GM19193 (cell line): ENCODE data around the gene CD151.

Experiments used
- POLR2A ChIP-seq: IDR thresholded peaks from 4 replicates; pipeline ENCODE4 v1.6.1; 2011; ENCODE audit not compliant: insufficient read depth, insufficient read length; ENCODE audit errors: extremely low read depth

Gene CD151

DNA sequence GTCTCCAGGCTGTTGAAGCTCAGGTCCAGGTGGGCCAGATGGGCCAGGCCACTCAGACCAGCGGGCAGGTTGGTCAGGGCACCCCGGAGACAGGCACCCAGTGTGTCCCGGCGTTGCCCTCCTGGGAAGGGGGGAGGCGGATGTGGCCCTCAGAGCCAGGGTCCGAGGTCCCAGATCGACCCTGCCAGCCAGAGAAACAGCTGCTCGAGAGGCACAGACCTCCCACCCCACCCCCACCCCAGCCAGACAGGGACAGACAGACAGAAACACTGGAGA lies 29.3 kb upstream of the CD151 start:
- TF ChIP-seq POLR2A, result no peak

DNA sequence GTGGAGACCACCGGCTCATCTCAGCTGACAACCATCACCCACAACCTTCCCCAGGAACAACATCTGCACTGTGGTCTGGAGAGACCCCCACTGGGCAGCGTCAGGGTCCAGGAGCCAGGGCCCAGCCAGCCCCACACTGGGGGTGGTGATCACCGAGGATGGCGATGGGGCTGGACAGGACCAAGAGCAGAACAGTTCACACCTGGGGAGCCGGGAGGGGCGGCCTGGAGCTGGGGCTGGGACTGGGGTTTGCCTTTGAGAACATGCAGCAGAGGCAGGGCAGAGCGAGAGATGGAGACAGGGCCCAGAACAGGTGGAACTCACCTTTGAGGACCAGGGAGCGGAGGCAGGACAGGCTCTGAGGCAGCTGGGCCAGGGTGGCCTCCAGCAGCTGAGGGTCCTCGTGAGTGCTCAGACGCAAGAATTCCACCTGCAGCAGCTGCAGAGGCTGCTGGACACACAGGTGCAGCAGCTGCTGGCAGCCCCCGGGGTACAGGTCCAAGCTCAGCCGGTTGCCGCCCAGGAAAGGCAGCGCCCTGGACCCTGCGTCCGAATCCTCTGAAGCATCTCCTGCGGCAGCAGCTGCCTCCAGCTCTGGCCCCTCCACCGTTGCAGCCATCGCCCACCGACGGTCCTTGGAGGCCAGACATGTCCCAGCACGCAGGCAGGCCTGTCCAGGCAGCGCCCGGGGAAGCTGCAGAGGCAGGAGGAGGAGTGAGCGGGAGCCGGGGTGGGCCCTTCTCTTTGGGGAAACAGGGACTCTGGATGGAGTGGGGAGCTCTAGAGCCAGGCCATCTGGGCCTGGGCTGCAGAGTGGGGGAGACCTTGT lies 28.8 kb upstream of the CD151 start:
- no peak for TF ChIP-seq POLR2A

DNA sequence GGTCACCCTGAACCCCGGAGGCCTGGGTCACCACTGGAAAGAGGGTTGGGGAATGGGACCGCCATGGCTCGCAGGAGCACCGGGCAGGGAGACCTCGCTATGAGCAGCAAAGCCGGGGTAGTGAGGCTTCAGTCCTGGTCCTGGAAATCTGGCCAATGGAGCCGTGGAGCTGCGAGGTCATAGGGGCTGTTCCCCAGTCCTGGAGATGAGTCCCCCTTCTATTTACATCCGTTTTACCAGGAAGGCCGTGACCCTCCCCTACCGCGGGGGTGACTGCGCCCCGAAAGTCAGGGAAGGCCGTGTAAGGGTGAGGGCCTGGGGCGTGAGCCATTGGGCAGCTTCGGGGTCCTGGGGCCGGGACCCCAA lies 28.2 kb upstream of the CD151 start:
- TF ChIP-seq POLR2A, result no peak

DNA sequence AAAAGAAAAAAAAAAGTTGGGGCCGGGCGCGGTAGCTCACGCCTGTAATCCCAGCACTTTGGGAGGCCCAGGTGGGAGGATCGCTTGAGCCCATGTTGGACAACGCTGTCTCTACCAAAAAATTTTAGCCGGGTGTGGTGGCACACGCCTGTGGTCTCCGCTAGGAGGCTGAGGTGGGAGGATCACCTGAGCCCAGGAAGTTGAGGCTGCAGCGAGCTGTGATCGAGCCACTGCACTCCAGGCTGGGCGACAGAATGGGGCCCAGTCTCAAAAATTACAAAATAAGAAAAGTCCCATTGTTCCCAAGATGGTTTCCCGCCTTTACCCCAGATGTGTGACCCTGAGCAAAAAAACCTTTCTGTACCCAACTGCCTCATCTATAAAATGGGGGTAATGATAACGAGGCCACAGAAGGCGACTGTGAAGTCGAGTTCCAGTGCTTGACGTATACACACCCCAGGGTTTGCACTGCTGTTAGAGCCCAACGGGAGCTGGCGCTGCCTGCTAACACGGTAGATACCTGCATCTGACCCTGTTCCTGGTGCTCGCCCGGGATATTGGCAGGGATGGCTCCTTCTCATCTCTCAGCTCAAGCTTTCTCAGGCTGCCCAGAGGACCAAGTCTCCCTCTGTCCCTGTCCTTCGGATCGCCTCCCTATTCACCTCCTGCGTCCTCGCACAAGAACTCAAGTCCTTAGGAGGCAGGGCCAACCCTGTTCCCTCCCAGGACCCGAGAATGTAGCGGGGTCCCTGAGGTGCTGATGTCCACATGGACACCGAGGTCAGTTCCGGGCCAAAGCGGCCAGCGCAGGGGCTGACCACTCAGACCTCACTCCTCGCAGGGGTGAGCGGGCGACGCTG lies 24.1 kb upstream of the CD151 start:
- TF ChIP-seq POLR2A, result no peak

DNA sequence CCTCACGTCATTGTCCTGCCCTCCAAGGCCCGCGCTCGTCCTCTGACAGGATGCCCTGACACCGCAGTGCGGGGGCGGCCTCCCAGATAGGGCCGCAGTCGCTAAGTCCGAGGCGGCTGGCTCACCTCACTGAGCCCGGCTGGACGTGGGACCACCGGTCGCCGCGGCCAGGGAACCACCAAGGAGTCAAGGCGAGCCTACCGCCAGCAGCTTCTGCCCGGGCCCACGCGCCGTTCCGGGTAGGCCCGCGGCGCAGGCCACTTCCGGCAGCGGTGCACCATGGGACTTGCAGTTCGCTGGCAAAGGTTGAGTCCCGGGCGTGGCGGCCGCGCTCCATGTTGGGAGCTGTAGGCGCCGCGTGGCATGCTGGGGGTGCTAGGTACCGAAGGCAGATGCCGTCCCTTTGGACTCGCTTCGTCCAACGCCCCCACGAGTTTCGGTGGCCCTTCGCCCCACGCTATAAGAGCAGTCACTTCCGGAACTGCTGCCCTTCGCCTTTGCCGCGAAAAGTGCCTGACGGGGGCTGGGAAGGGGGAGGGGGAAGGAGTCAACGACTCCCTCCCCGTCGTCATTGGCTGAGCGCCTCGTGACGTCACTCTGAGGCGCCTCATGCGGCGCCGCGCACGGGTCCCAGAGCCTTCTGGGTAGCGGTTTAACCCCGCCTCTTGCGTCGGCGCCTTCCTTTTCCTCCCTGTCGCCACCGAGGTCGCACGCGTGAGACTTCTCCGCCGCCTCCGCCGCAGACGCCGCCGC lies 23.3 kb upstream of the CD151 start, which contains the start of gene RPLP2:
RPLP2 (plus strand) TSS at position 681 of the 753 bp plus-strand sequence. CDS start 268 bp downstream, outside the sequence.
- peak; percentile 85 for TF ChIP-seq POLR2A

DNA sequence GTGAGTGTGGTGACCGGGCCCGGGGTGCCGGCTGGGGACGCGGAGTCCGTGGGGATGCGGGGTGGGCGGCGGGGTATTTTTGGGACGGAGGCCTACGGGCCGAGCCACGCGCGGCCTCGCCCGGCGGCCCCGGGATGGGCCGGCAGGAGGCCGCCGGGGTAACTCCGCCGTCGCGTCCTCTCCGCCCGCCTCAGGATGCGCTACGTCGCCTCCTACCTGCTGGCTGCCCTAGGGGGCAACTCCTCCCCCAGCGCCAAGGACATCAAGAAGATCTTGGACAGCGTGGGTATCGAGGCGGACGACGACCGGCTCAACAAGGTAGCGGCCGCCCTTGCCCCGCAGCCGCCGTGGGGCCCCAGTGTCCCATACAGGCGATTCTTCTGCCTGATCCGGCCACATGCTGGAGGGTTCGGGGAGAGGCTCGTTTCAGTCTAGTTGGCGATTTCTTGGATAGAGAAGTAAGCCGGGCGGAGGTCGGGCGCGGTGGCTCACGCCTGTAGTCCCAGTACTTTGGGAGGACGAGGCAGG lies 22.6 kb upstream of the CD151 start:
- no peak for TF ChIP-seq POLR2A

DNA sequence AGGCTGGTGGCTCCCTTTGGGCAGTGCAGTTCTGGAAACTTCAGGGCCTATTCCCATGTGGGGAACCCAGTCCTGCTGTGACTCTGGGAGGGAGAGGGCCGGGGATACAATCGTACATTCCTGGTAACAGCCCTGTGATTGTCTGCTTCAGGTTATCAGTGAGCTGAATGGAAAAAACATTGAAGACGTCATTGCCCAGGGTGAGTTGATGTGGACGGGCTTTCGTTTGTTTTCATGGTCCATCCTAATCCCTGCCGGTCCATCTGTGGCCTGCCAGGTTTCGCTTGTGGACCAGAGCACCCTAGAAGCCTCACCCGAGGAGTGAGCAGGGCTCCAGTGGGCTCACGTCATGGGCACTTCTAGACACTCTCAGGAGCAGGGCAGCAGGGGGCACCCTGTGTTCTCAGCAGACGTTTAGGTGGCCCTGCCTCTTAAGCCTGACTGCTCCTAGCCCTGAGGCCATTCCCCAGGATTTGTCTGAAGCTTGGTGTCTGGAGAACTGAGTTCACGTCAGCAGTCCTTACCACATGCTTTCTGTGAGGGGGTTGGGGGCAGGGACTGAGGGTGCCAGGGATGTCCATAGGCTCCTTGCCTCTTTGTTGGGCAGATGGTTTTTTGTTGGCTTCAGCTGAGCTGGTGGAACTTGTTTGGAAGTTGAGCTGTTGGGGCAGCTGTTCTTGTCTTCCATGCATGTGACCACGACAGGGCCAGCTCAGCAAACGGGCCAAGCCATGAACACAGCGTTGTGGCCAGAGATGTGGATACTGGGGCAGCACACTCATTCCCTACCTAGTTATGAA lies 21.1 kb upstream of the CD151 start:
- no peak for TF ChIP-seq POLR2A

DNA sequence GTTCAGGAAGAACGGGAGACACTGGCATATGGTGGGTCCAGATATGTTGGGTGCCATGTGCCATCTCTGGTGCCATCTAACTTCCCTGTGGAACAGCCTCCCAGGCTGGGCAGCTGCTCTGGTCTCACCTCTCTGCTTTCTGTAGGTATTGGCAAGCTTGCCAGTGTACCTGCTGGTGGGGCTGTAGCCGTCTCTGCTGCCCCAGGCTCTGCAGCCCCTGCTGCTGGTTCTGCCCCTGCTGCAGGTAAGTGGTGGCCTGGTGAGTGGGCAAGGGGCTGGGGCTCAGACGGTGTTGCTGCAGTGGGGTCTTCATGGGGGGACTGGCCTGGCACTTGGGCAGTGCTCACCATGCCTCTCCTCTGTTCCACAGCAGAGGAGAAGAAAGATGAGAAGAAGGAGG lies 20.4 kb upstream of the CD151 start:
- no peak for TF ChIP-seq POLR2A

DNA sequence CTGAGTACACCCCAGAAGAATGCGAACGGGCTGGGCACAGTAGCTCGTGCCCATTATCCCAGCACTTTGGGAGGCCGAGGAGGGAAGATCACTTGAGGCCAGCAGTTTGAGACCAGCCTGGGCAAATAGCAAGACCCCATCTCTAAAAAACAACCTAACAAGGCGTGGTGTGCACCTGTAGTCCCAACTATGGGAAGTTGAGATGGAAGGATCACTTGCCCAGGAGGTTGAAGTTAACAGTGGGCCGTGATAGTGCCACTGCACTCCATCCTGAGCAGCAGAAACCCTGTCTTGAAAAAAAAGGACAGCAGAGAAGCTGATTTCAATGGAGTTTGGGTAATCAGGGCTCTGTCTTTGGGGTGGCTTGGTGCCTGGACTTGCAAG lies 19.7 kb upstream of the CD151 start:
- no peak for TF ChIP-seq POLR2A

DNA sequence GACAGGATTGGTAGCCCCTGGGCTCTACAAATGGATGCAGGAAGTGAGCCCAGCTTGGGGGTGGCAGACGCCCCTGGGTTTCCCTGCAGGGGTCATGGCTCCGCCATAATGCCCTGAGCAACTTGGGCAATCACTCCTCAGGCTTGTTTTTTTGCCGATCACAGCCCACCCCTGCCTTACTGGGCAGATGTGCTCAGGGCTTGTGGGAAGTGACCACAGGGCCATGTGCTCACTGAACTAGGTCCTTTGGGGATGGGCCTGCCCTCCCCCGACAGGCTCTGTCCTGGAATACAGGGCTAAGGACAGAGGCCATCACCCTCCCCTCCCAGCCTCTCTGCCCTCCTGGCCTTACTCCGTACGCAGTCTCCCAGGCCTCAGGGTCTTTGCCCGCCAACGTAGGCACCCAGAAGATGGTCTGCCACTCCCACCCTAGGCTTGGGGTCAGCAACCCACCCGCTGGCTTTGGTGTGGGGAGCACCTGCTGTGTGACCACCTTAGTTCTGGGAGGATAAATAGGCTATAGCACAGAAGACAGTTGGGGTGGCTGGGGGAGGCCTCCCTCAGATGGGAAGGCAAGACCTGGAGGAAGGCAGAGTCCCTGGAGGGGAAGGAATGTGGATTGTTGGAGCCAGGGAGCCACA lies 19.2 kb upstream of the CD151 start:
- peak; percentile 33 for TF ChIP-seq POLR2A

DNA sequence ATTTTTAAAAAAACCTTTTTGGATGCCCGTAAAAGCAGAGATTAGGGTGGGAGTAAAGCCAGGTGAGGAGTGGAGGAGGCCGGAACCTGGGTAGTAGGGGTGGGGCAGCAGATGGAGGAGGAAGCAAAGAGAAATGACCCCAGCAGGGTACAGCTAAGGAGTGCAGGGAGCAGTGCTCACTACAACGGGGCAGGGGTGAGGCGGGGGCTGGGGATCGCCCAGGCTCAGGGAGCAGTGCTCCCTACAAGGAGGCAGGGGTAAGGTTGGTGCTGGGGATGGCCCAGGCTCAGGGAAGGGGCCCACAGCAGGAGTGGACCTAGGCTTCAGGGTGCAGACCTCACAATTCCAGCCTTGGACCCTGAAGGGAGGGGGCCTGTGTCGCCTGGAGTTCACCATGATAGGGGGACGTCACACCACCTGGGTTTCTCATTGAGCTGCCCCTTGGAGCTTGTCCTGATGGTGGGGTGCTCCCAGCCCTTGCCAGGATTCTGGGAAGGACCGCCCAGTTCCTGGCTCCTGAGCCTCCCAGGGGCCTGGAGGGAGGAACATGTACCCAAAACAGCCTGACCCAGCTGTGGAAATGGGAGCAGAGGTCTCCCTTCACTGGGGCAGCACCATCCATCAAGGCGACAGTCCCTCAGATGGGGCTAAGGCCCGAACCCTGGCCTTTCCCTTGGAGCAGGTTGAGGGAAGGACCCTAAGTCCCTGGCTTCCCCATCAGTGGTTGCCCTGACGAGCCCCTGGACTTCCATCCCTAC lies 16.9 kb upstream of the CD151 start:
- no peak for TF ChIP-seq POLR2A

DNA sequence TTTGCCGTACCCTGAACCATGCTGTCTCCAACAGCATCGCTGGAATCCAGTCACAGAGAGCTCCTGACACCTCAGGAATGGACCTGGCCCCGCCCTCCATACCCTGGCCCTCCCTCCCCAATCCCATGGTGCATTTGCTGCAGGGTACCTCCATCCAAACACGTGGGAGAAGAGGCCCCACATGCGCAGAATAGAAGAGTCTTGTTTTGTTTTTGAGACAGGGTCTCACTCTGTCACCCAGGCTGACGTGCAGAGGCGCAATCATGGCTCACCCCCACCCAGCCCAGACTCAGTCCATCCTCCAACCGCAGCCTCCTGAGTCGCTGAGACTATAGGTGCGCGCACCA lies 16.3 kb upstream of the CD151 start:
- TF ChIP-seq POLR2A, result no peak

DNA sequence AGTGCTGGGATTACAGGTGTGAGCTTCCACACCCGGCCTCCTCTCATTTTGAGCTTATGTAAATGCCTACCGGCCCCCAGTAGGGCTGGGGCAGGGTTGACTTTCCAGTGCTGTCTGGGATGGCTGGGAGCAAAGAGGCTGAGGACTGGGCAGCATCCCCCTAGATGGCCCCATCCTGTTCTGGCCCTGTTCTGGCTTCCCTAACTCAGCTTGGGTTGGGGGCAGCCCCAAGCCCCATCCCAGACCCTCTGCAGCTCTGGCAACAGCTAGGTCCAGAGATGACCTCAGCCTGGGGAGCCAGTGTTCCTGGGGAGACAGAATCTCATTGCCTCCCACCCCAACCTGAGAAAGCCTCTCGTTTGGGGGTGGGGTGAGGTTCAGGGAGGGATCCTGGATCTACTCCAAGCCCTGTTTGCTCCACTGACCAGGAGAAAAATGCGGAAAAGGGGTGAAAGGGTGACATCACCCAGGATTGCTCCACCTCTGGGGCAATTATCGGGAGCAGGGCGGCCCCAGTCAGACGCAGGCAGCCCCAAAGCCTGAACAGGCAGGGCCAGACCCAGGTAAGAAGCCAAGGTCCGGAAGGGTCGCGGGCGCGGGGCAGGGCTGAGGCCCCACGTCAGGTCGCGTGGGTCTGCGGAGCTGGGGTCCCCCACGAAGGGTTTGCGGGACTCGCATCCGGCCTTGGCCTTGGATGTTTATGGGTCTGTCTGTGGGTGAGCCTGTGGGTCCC lies 14.2 kb upstream of the CD151 start, which contains the start of gene PNPLA2:
PNPLA2 (plus strand) TSS at position 519 of the 733 bp plus-strand sequence. CDS start 805 bp downstream, outside the sequence.
- TF ChIP-seq POLR2A, result no peak
